Measurements from ENCODE around the gene ZAP70. TPM values are rescaled to one million over a fixed set of nuclear protein-coding genes. Genes with fewer than 3 reads are reported as not detected.

ZAP70 gene
- total RNA-seq, 1 experiment from 2014 or later, result 0.54 TPM

DNA sequence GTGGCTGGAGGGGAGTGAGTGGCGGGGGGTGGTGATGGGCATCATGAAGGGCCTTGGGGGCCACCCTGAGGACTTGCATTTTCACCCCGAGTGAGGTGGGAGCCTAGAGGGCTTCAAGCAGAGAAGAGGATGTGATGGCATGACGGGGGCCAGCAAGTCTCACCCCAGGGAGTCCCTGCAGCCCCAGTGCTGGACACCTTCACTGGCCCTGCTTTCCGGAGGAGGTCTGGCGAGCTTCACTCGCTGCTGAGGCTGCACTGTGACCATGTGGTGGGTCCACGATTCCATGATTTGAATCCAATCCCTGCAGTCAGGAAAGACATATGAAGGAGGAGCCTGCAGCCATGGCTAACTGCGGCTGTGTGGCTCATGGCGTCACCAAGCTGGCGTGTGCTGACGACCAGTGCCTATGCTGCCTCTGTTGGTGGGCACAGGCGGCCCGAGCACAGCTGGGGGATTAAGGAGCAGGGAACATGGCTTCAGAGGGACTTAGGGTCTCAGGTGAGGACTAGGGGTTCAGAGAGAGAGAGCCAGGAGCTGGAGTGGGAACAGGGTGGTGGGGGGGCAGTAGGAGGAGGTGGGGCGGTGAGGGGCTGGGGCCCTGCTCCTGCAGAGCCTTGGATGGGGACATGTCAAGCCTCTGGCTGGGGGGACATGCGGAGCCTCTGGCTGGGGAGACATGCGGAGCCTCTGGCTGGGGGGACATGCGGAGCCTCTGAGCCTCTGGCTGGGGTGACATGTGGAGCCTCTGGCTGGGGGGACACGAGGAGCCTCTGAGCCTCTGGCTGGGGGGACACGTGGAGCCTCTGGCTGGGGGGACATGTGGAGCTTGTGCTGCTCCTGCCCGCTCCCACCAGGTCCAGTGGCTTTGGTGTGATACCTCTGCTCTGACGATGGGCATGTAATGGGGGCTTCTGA, 3.6 kb downstream of the ZAP70 start:
- no peak overlapping the region for H3K4me3 ChIP-seq (ENCODE audit: low read depth in 2 of 2, low read length in 2 of 2)
- BruUV-seq (replicated peaks), result no TSS peak
- POLR2A ChIA-PET, result no interaction called here
- ATAC-seq, result no peak
- no peak overlapping the region for H3K27ac ChIP-seq (ENCODE audit: low read length)
- intact Hi-C loops (cut with micrococcal nuclease; ENCODE audit: unreplicated experiment) (no loop called here), in situ Hi-C loops (cut with HindIII; ENCODE audit: low pct_unique_long_range_greater_than_20kb, low sequenced_read_pairs) (no loop called here)
- no peaks in the 10 kb centered on the region for H3K36me3 ChIP-seq (ENCODE audit: control insufficient read depth, insufficient read depth, low read length)
- H3K27me3 ChIP-seq (ENCODE audit: control insufficient read depth, insufficient read depth, low read length), result no peaks in the 10 kb centered on the region
- no peak for DNase-seq (ENCODE audit: low read depth, low spot score)
- no peak for TF ChIP-seq SIN3A (IDR thresholded peaks at IDR 0.05; ENCODE audit: borderline replicate concordance, insufficient read depth, low read depth, low read length)
- TF ChIP-seq POLR2AphosphoS5 (IDR thresholded peaks at IDR 0.05; ENCODE audit: low read depth, low read length), result no peak
- no peak for TF ChIP-seq REST (IDR thresholded peaks at IDR 0.05; ENCODE audit: insufficient read depth in 1 of 2, low read depth in 2 of 2, low read length in 1 of 2)
- TF ChIP-seq, protein P1, sequence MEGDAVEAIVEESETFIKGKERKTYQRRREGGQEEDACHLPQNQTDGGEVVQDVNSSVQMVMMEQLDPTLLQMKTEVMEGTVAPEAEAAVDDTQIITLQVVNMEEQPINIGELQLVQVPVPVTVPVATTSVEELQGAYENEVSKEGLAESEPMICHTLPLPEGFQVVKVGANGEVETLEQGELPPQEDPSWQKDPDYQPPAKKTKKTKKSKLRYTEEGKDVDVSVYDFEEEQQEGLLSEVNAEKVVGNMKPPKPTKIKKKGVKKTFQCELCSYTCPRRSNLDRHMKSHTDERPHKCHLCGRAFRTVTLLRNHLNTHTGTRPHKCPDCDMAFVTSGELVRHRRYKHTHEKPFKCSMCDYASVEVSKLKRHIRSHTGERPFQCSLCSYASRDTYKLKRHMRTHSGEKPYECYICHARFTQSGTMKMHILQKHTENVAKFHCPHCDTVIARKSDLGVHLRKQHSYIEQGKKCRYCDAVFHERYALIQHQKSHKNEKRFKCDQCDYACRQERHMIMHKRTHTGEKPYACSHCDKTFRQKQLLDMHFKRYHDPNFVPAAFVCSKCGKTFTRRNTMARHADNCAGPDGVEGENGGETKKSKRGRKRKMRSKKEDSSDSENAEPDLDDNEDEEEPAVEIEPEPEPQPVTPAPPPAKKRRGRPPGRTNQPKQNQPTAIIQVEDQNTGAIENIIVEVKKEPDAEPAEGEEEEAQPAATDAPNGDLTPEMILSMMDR (IDR thresholded peaks at IDR 0.05), result no peak
- no peak for TF ChIP-seq TCF7L2 (IDR thresholded peaks at IDR 0.05; ENCODE audit: low read depth, low read length)
- no peaks in the 10 kb centered on the region for H3K9me3 ChIP-seq (ENCODE audit: control insufficient read depth, insufficient read depth, low read depth, low read length)
- no peaks in the 10 kb centered on the region for H3K4me1 ChIP-seq (ENCODE audit: control insufficient read depth, insufficient read depth, low read length)
- CTCF ChIA-PET, result no interaction called here

DNA sequence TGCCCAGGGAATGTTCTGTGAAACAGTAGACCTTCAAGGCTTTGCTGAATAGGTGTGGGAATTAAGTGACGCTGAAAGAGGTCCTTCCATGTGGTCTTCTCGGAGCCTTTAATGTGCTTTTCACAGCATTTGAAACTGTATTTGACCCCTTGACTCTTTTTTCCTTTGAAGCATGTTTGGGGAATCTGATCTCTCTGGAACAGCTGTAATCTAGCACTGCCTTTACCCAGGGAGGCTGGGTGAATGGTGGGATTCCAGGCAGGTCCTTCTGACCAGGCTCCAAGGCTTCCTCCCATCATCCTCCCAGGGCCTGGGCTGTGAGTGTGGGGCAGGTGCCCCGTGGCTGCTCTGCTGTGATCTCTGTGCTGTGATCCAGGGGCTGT, 4.2 kb downstream of the ZAP70 start:
- CTCF ChIA-PET, result no interaction called here
- in situ Hi-C loops (cut with HindIII; ENCODE audit: low pct_unique_long_range_greater_than_20kb, low sequenced_read_pairs), result no loop called here
- no peak for TF ChIP-seq REST (IDR thresholded peaks at IDR 0.05; ENCODE audit: insufficient read depth in 1 of 2, low read depth in 2 of 2, low read length in 1 of 2)
- TF ChIP-seq, protein P1 (IDR thresholded peaks at IDR 0.05), result no peak
- TF ChIP-seq POLR2AphosphoS5 (IDR thresholded peaks at IDR 0.05; ENCODE audit: low read depth, low read length), result no peak
- no peak for TF ChIP-seq TCF7L2 (IDR thresholded peaks at IDR 0.05; ENCODE audit: low read depth, low read length)
- no peak for TF ChIP-seq SIN3A (IDR thresholded peaks at IDR 0.05; ENCODE audit: borderline replicate concordance, insufficient read depth, low read depth, low read length)
- no peak for ATAC-seq
- no peak overlapping the region for H3K27ac ChIP-seq (ENCODE audit: low read length)
- H3K4me3 ChIP-seq (ENCODE audit: low read depth in 2 of 2, low read length in 2 of 2), result no peak overlapping the region
- no peaks in the 10 kb centered on the region for H3K9me3 ChIP-seq (ENCODE audit: control insufficient read depth, insufficient read depth, low read depth, low read length)
- POLR2A ChIA-PET, result no interaction called here
- BruUV-seq (replicated peaks), result no TSS peak
- H3K36me3 ChIP-seq (ENCODE audit: control insufficient read depth, insufficient read depth, low read length), result no peaks in the 10 kb centered on the region
- intact Hi-C loops (cut with micrococcal nuclease; ENCODE audit: unreplicated experiment), result no loop called here
- H3K27me3 ChIP-seq (ENCODE audit: control insufficient read depth, insufficient read depth, low read length), result no peaks in the 10 kb centered on the region
- DNase-seq (ENCODE audit: low read depth, low spot score), result no peak
- no peaks in the 10 kb centered on the region for H3K4me1 ChIP-seq (ENCODE audit: control insufficient read depth, insufficient read depth, low read length)
